ENCODE results near the gene LAMA2. TPM values are rescaled to one million over a fixed set of nuclear protein-coding genes. Genes with fewer than 3 reads are reported as not detected.
"Not testable (repeated sequence)": the region's sequence is repeated elsewhere in the genome, so short reads cannot be mapped to it uniquely, and the experiment has no call there.

LAMA2 gene
- total RNA-seq, 1 donor from 2014 or later, result 0.47 TPM

GRCh38 chr6:129141499-129141898 is 258.6 kb downstream of the LAMA2 start:
- H3K36me3 Mint-ChIP-seq (ENCODE audit: low read depth), result no peaks in the 10 kb centered on the region
- no peak overlapping the region for H3K27ac Mint-ChIP-seq
- no peaks in the 10 kb centered on the region for H3K9me3 Mint-ChIP-seq
- no peak overlapping the region for H3K4me3 Mint-ChIP-seq
- intact Hi-C loops (cut with micrococcal nuclease), result no loop called here
- H3K27me3 Mint-ChIP-seq, result no peaks in the 10 kb centered on the region
- H3K4me1 Mint-ChIP-seq, result no peaks in the 10 kb centered on the region
- no peak for DNase-seq

GRCh38 chr6:129146902-129147301 is 264.0 kb downstream of the LAMA2 start:
- intact Hi-C loops (cut with micrococcal nuclease), result no loop called here
- DNase-seq, result no peak
- no peaks in the 10 kb centered on the region for H3K36me3 Mint-ChIP-seq (ENCODE audit: low read depth)
- no peak overlapping the region for H3K27ac Mint-ChIP-seq
- H3K4me3 Mint-ChIP-seq, result no peak overlapping the region
- H3K27me3 Mint-ChIP-seq, result no peaks in the 10 kb centered on the region
- H3K4me1 Mint-ChIP-seq, result no peaks in the 10 kb centered on the region
- H3K9me3 Mint-ChIP-seq, result no peaks in the 10 kb centered on the region

GRCh38 chr6:129150507-129150906 is 267.6 kb downstream of the LAMA2 start:
- no peaks in the 10 kb centered on the region for H3K36me3 Mint-ChIP-seq (ENCODE audit: low read depth)
- no peaks in the 10 kb centered on the region for H3K9me3 Mint-ChIP-seq
- no peak overlapping the region for H3K4me3 Mint-ChIP-seq
- no peaks in the 10 kb centered on the region for H3K4me1 Mint-ChIP-seq
- DNase-seq, result no peak
- no peaks in the 10 kb centered on the region for H3K27me3 Mint-ChIP-seq
- no peak overlapping the region for H3K27ac Mint-ChIP-seq
- intact Hi-C loops (cut with micrococcal nuclease), result no loop called here

- intact Hi-C loops (cut with micrococcal nuclease), result no loop called here
- H3K4me1 Mint-ChIP-seq, result no peaks in the 10 kb centered on the region
- H3K4me3 Mint-ChIP-seq, result no peak overlapping the region
- DNase-seq, result no peak
- no peaks in the 10 kb centered on the region for H3K9me3 Mint-ChIP-seq
- no peaks in the 10 kb centered on the region for H3K36me3 Mint-ChIP-seq (ENCODE audit: low read depth)
- no peaks in the 10 kb centered on the region for H3K27me3 Mint-ChIP-seq
- no peak overlapping the region for H3K27ac Mint-ChIP-seq
Measured at GRCh38 chr6:129153257-129153656, 270.3 kb downstream of the LAMA2 start.

GRCh38 chr6:129159242-129159641 is 276.3 kb downstream of the LAMA2 start:
- H3K9me3 Mint-ChIP-seq; DNase-seq; H3K4me1 Mint-ChIP-seq; intact Hi-C loops (cut with micrococcal nuclease); H3K27me3 Mint-ChIP-seq; H3K4me3 Mint-ChIP-seq; H3K36me3 Mint-ChIP-seq (ENCODE audit: low read depth); H3K27ac Mint-ChIP-seq: not testable (repeated sequence)

- intact Hi-C loops (cut with micrococcal nuclease), result no loop called here
- no peak overlapping the region for H3K4me3 Mint-ChIP-seq
- no peak overlapping the region for H3K27ac Mint-ChIP-seq
- no peaks in the 10 kb centered on the region for H3K9me3 Mint-ChIP-seq
- DNase-seq, result no peak
- no peaks in the 10 kb centered on the region for H3K36me3 Mint-ChIP-seq (ENCODE audit: low read depth)
- H3K4me1 Mint-ChIP-seq, result no peaks in the 10 kb centered on the region
- H3K27me3 Mint-ChIP-seq, result no peaks in the 10 kb centered on the region
Measured at GRCh38 chr6:129162605-129163004, 279.7 kb downstream of the LAMA2 start.

GRCh38 chr6:129163551-129163950 is 280.6 kb downstream of the LAMA2 start:
- H3K4me1 Mint-ChIP-seq, result no peaks in the 10 kb centered on the region
- DNase-seq, result no peak
- no peaks in the 10 kb centered on the region for H3K9me3 Mint-ChIP-seq
- H3K4me3 Mint-ChIP-seq, result no peak overlapping the region
- no peaks in the 10 kb centered on the region for H3K27me3 Mint-ChIP-seq
- no peaks in the 10 kb centered on the region for H3K36me3 Mint-ChIP-seq (ENCODE audit: low read depth)
- H3K27ac Mint-ChIP-seq, result no peak overlapping the region
- intact Hi-C loops (cut with micrococcal nuclease), result no loop called here

GRCh38 chr6:129164032-129164431 is 281.1 kb downstream of the LAMA2 start:
- H3K27me3 Mint-ChIP-seq, result no peaks in the 10 kb centered on the region
- no peaks in the 10 kb centered on the region for H3K36me3 Mint-ChIP-seq (ENCODE audit: low read depth)
- no peak overlapping the region for H3K27ac Mint-ChIP-seq
- H3K9me3 Mint-ChIP-seq, result no peaks in the 10 kb centered on the region
- H3K4me3 Mint-ChIP-seq, result no peak overlapping the region
- intact Hi-C loops (cut with micrococcal nuclease), result no loop called here
- no peaks in the 10 kb centered on the region for H3K4me1 Mint-ChIP-seq
- no peak for DNase-seq

GRCh38 chr6:129172279-129172995 is 289.5 kb downstream of the LAMA2 start:
- H3K4me3 Mint-ChIP-seq; H3K27me3 Mint-ChIP-seq; H3K4me1 Mint-ChIP-seq; H3K27ac Mint-ChIP-seq; intact Hi-C loops (cut with micrococcal nuclease); H3K9me3 Mint-ChIP-seq; DNase-seq; H3K36me3 Mint-ChIP-seq (ENCODE audit: low read depth): not testable (repeated sequence)

- intact Hi-C loops (cut with micrococcal nuclease), result no loop called here
- peaks cover 2% of the 10 kb centered on the region for H3K27me3 Mint-ChIP-seq
- H3K27ac Mint-ChIP-seq, result no peak overlapping the region
- no peaks in the 10 kb centered on the region for H3K36me3 Mint-ChIP-seq (ENCODE audit: low read depth)
- H3K4me3 Mint-ChIP-seq, result no peak overlapping the region
- H3K9me3 Mint-ChIP-seq, result no peaks in the 10 kb centered on the region
- DNase-seq, result no peak
- no peaks in the 10 kb centered on the region for H3K4me1 Mint-ChIP-seq
Measured at GRCh38 chr6:129175066-129175465, 292.1 kb downstream of the LAMA2 start.

GRCh38 chr6:129177801-129178200 is 294.9 kb downstream of the LAMA2 start:
- no peak for DNase-seq
- Mint-ChIP-seq H3K27me3 (peaks cover 4% of the 10 kb centered on the region), H3K27ac (no peak overlapping the region), H3K4me3 (no peak overlapping the region), H3K9me3 (no peaks in the 10 kb centered on the region), H3K36me3 (ENCODE audit: low read depth) (no peaks in the 10 kb centered on the region), H3K4me1 (no peaks in the 10 kb centered on the region)
- intact Hi-C loops (cut with micrococcal nuclease), result no loop called here

- H3K27ac Mint-ChIP-seq, result no peak overlapping the region
- no peaks in the 10 kb centered on the region for H3K4me1 Mint-ChIP-seq
- no peaks in the 10 kb centered on the region for H3K9me3 Mint-ChIP-seq
- intact Hi-C loops (cut with micrococcal nuclease), result no loop called here
- no peak overlapping the region for H3K4me3 Mint-ChIP-seq
- no peaks in the 10 kb centered on the region for H3K36me3 Mint-ChIP-seq (ENCODE audit: low read depth)
- H3K27me3 Mint-ChIP-seq, result peaks cover 2% of the 10 kb centered on the region
- DNase-seq, result no peak
Measured at GRCh38 chr6:129179283-129179682, 296.3 kb downstream of the LAMA2 start.

GRCh38 chr6:129181001-129181400 is 298.1 kb downstream of the LAMA2 start:
- DNase-seq, result no peak
- Mint-ChIP-seq H3K4me3 (no peak overlapping the region), H3K27ac (no peak overlapping the region), H3K27me3 (peaks cover 4% of the 10 kb centered on the region), H3K4me1 (no peaks in the 10 kb centered on the region), H3K36me3 (ENCODE audit: low read depth) (no peaks in the 10 kb centered on the region), H3K9me3 (no peaks in the 10 kb centered on the region)
- intact Hi-C loops (cut with micrococcal nuclease), result no loop called here

GRCh38 chr6:129183187-129183591 is 300.3 kb downstream of the LAMA2 start:
- Mint-ChIP-seq H3K4me1 (no peaks in the 10 kb centered on the region), H3K9me3 (no peaks in the 10 kb centered on the region), H3K27me3 (peaks cover 4% of the 10 kb centered on the region), H3K36me3 (ENCODE audit: low read depth) (no peaks in the 10 kb centered on the region), H3K4me3 (no peak overlapping the region), H3K27ac (no peak overlapping the region)
- intact Hi-C loops (cut with micrococcal nuclease), result no loop called here
- DNase-seq, result no peak

- no peak for DNase-seq
- no peaks in the 10 kb centered on the region for H3K36me3 Mint-ChIP-seq (ENCODE audit: low read depth)
- H3K4me1 Mint-ChIP-seq, result no peaks in the 10 kb centered on the region
- H3K27ac Mint-ChIP-seq, result no peak overlapping the region
- H3K4me3 Mint-ChIP-seq, result no peak overlapping the region
- no peaks in the 10 kb centered on the region for H3K9me3 Mint-ChIP-seq
- H3K27me3 Mint-ChIP-seq, result peaks cover 4% of the 10 kb centered on the region
- intact Hi-C loops (cut with micrococcal nuclease), result no loop called here
Measured at GRCh38 chr6:129183681-129184301, 300.9 kb downstream of the LAMA2 start.

Measured in activated CD4-positive, alpha-beta T cell treated with anti-CD3 and anti-CD28 coated beads, Interleukin-2, amount 10 ng/mL, durations not matched to agents 24 days and 14 days (primary cell).